ENCODE measurements around the gene SMAD6.

Gene SMAD6

GRCh38 chr15:66749841-66750575, 48.0 kb downstream of the SMAD6 start:
- TF ChIP-seq CTCF (conservative IDR thresholded peaks at IDR 0.05), result no peak
- no peak for TF ChIP-seq ZFX (IDR thresholded peaks at IDR 0.05)
- peak overlapping the region; percentile 3; the same call in 1 of the 2 replicates for H3K27ac ChIP-seq

- H3K27ac ChIP-seq, result peak overlapping the region; percentile 3; the same call in 1 of the 2 replicates
- TF ChIP-seq ZFX (IDR thresholded peaks at IDR 0.05) (no peak), CTCF (conservative IDR thresholded peaks at IDR 0.05) (no peak)
These were observed 48.6 kb downstream of the SMAD6 start for GRCh38 chr15:66750609-66751008.

- TF ChIP-seq CTCF (conservative IDR thresholded peaks at IDR 0.05) (no peak), ZFX (IDR thresholded peaks at IDR 0.05) (no peak)
- H3K27ac ChIP-seq, result peak overlapping the region; percentile 32
These were observed 49.5 kb downstream of the SMAD6 start for GRCh38 chr15:66751579-66751978.

- TF ChIP-seq CTCF (conservative IDR thresholded peaks at IDR 0.05), result no peak
- TF ChIP-seq ZFX (IDR thresholded peaks at IDR 0.05), result no peak
- H3K27ac ChIP-seq, result peak overlapping the region; percentile 32
These were observed 50.0 kb downstream of the SMAD6 start for GRCh38 chr15:66752078-66752477.

- TF ChIP-seq ZFX (IDR thresholded peaks at IDR 0.05) (no peak), CTCF (conservative IDR thresholded peaks at IDR 0.05) (no peak)
- no peak overlapping the region for H3K27ac ChIP-seq
These were observed 51.8 kb downstream of the SMAD6 start for GRCh38 chr15:66753687-66754377.

- TF ChIP-seq CTCF (conservative IDR thresholded peaks at IDR 0.05), result no peak
- no peak for TF ChIP-seq ZFX (IDR thresholded peaks at IDR 0.05)
- no peak overlapping the region for H3K27ac ChIP-seq
These were observed 52.8 kb downstream of the SMAD6 start for GRCh38 chr15:66754789-66755188.
